Gastroesophageal sphincter (tissue), 3 donors: ENCODE results near the gene NME1.

Experiments
- CTCF ChIP-seq, 4 experiments: fragments of 200-600 bp in 2 of 4; fragments of 450-650 bp in 2 of 4; sonication (generic) in 1 of 4; IDR thresholded peaks; one replicate each; pipeline ENCODE4 v1.5.1; 2017 to 2019; ENCODE audit warnings: antibody characterized with exemption in 4 of 4, mild to moderate bottlenecking in 2 of 4, moderate library complexity in 2 of 4
- POLR2A ChIP-seq, 2 donors: fragments of 450-650 bp; IDR thresholded peaks; one replicate each; pipeline ENCODE4 v1.6.1; 2017; ENCODE audit warnings: antibody characterized with exemption in 2 of 2, mild to moderate bottlenecking in 2 of 2, moderate library complexity in 1 of 2

DNA sequence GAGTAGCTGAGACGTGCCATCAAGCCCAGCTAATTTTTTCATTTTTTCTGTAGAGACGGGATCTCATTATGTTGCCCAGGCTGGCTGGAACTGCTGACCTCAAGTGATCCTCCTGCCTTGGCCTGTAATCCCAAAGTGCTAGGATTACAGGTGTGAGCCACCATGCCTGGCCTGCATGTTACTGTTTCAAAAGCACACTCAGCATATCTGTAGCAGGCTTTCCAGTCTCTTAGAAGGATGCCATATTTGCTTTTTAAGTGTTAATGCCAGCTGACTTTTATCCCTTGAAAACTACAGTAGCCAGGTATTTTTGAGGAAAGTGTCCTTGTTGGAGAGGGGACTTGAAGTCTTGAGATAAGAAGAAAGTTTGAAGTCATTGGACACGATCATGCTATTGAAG is 17.4 kb upstream of the NME1 start:
- TF ChIP-seq CTCF (IDR thresholded peaks at IDR 0.05) (no peak), POLR2A (IDR thresholded peaks at IDR 0.05) (no peak)
